Ishikawa (cell line): Measurements from ENCODE around the gene PAPSS2.

Experiments
- CEBPB ChIP-seq: IDR thresholded peaks from 2 replicates; pipeline ENCODE4 v1.6.1; 2012
- CREB1 ChIP-seq: IDR thresholded peaks from 2 replicates; pipeline ENCODE4 v1.6.1; 2012; ENCODE audit warnings: low read depth
- EGR1 ChIP-seq: IDR thresholded peaks from 2 replicates; pipeline ENCODE4 v1.6.1; 2012
- EP300 ChIP-seq: IDR thresholded peaks from 2 replicates; pipeline ENCODE4 v1.6.1; 2012; ENCODE audit warnings: borderline replicate concordance
- FOXM1 ChIP-seq: IDR thresholded peaks from 2 replicates; pipeline ENCODE4 v1.6.1; 2012; ENCODE audit warnings: low read depth, borderline replicate concordance
- MAX ChIP-seq: IDR thresholded peaks from 2 replicates; pipeline ENCODE4 v1.6.1; 2012
- NFIC ChIP-seq: IDR thresholded peaks from 2 replicates; pipeline ENCODE4 v1.6.1; 2012
- RAD21 ChIP-seq: IDR thresholded peaks from 2 replicates; pipeline ENCODE4 v1.6.1; 2012; ENCODE audit warnings: low read depth
- REST ChIP-seq: IDR thresholded peaks from 2 replicates; pipeline ENCODE4 v1.6.1; 2012; ENCODE audit warnings: low read depth, mild to moderate bottlenecking
- TAF1 ChIP-seq: IDR thresholded peaks from 2 replicates; pipeline ENCODE4 v1.6.1; 2012; ENCODE audit warnings: low read depth, mild to moderate bottlenecking
- TCF12 ChIP-seq: IDR thresholded peaks from 2 replicates; pipeline ENCODE4 v1.6.1; 2012; ENCODE audit warnings: low read depth
- TEAD4 ChIP-seq: IDR thresholded peaks from 2 replicates; pipeline ENCODE4 v1.6.1; 2012
- USF1 ChIP-seq: IDR thresholded peaks from 2 replicates; pipeline ENCODE4 v1.6.1; 2012
- YY1 ChIP-seq: IDR thresholded peaks from 2 replicates; pipeline ENCODE4 v1.6.1; 2012; ENCODE audit warnings: low read depth
- ZBTB7A ChIP-seq: IDR thresholded peaks from 2 replicates; pipeline ENCODE4 v1.6.1; 2012; ENCODE audit warnings: low read depth

The PAPSS2 gene

GRCh38 chr10:87626422-87626892 is 33.2 kb upstream of the PAPSS2 start:
- TF ChIP-seq CREB1 (no peak), NFIC (no peak), FOXM1 (no peak), EGR1 (no peak), REST (no peak), TEAD4 (no peak), MAX (no peak), USF1 (no peak), YY1 (no peak)

GRCh38 chr10:87630171-87630570 is 29.5 kb upstream of the PAPSS2 start:
- no peak for TF ChIP-seq YY1

GRCh38 chr10:87632454-87632853 is 27.2 kb upstream of the PAPSS2 start:
- TF ChIP-seq CREB1: no peak
- TF ChIP-seq ZBTB7A: no peak
- TF ChIP-seq USF1: no peak
- no peak for TF ChIP-seq TEAD4
- TF ChIP-seq REST: no peak
- no peak for TF ChIP-seq NFIC
- TF ChIP-seq RAD21: no peak
- no peak for TF ChIP-seq EP300
- TF ChIP-seq TCF12: no peak
- no peak for TF ChIP-seq YY1
- TF ChIP-seq MAX: no peak
- TF ChIP-seq FOXM1: no peak
- TF ChIP-seq TAF1: no peak
- no peak for TF ChIP-seq CEBPB
- TF ChIP-seq EGR1: no peak

- TF ChIP-seq CREB1: no peak
- TF ChIP-seq TEAD4: no peak
- TF ChIP-seq REST: no peak
- no peak for TF ChIP-seq ZBTB7A
- no peak for TF ChIP-seq EGR1
- TF ChIP-seq USF1: no peak
- TF ChIP-seq FOXM1: no peak
- no peak for TF ChIP-seq CEBPB
- TF ChIP-seq YY1: no peak
- no peak for TF ChIP-seq TAF1
- TF ChIP-seq NFIC: no peak
- no peak for TF ChIP-seq MAX
- no peak for TF ChIP-seq EP300
- TF ChIP-seq TCF12: no peak
- no peak for TF ChIP-seq RAD21
These were observed 25.4 kb upstream of the PAPSS2 start for GRCh38 chr10:87634311-87634710.
